ENCODE data around the gene ZSWIM6.

The ZSWIM6 gene

GRCh38 chr5:61354199-61354598, 22.1 kb downstream of the ZSWIM6 start:
- DNase-seq = no peak
- Histone ChIP-seq H3K9me3 (ENCODE audit: control insufficient read depth, low read length) (no peaks in the 10 kb centered on the region), H3K27me3 (replicated peaks; ENCODE audit: control insufficient read depth, insufficient read depth, low read length, poor library complexity, severe bottlenecking) (no peaks in the 10 kb centered on the region), H3K36me3 (ENCODE audit: control insufficient read depth, insufficient read depth, low read length) (no peaks in the 10 kb centered on the region), H3K27ac (ENCODE audit: insufficient read depth, low read length, poor library complexity, severe bottlenecking) (no peak overlapping the region), H3K4me3 (ENCODE audit: insufficient read depth, low read depth, low read length, poor library complexity, severe bottlenecking) (no peak overlapping the region), H3K4me1 (ENCODE audit: control insufficient read depth, insufficient read depth, low read length, poor library complexity, severe bottlenecking) (no peaks in the 10 kb centered on the region)

GRCh38 chr5:61357745-61358144, 25.7 kb downstream of the ZSWIM6 start:
- no peaks in the 10 kb centered on the region for H3K9me3 ChIP-seq (ENCODE audit: control insufficient read depth, low read length)
- no peaks in the 10 kb centered on the region for H3K27me3 ChIP-seq (replicated peaks; ENCODE audit: control insufficient read depth, insufficient read depth, low read length, poor library complexity, severe bottlenecking)
- no peak for DNase-seq
- no peaks in the 10 kb centered on the region for H3K36me3 ChIP-seq (ENCODE audit: control insufficient read depth, insufficient read depth, low read length)
- H3K27ac ChIP-seq (ENCODE audit: insufficient read depth, low read length, poor library complexity, severe bottlenecking) = no peak overlapping the region
- H3K4me3 ChIP-seq (ENCODE audit: insufficient read depth, low read depth, low read length, poor library complexity, severe bottlenecking) = no peak overlapping the region
- H3K4me1 ChIP-seq (ENCODE audit: control insufficient read depth, insufficient read depth, low read length, poor library complexity, severe bottlenecking) = no peaks in the 10 kb centered on the region

- no peak overlapping the region for H3K27ac ChIP-seq (ENCODE audit: insufficient read depth, low read length, poor library complexity, severe bottlenecking)
- H3K9me3 ChIP-seq (ENCODE audit: control insufficient read depth, low read length) = no peaks in the 10 kb centered on the region
- DNase-seq = no peak
- no peaks in the 10 kb centered on the region for H3K27me3 ChIP-seq (replicated peaks; ENCODE audit: control insufficient read depth, insufficient read depth, low read length, poor library complexity, severe bottlenecking)
- H3K36me3 ChIP-seq (ENCODE audit: control insufficient read depth, insufficient read depth, low read length) = no peaks in the 10 kb centered on the region
- no peak overlapping the region for H3K4me3 ChIP-seq (ENCODE audit: insufficient read depth, low read depth, low read length, poor library complexity, severe bottlenecking)
- H3K4me1 ChIP-seq (ENCODE audit: control insufficient read depth, insufficient read depth, low read length, poor library complexity, severe bottlenecking) = no peaks in the 10 kb centered on the region
Measured at GRCh38 chr5:61362796-61363368, 30.8 kb downstream of the ZSWIM6 start.

GRCh38 chr5:61363401-61364114, 31.5 kb downstream of the ZSWIM6 start:
- no peak overlapping the region for H3K27ac ChIP-seq (ENCODE audit: insufficient read depth, low read length, poor library complexity, severe bottlenecking)
- no peaks in the 10 kb centered on the region for H3K4me1 ChIP-seq (ENCODE audit: control insufficient read depth, insufficient read depth, low read length, poor library complexity, severe bottlenecking)
- no peaks in the 10 kb centered on the region for H3K9me3 ChIP-seq (ENCODE audit: control insufficient read depth, low read length)
- no peaks in the 10 kb centered on the region for H3K36me3 ChIP-seq (ENCODE audit: control insufficient read depth, insufficient read depth, low read length)
- DNase-seq = no peak
- no peak overlapping the region for H3K4me3 ChIP-seq (ENCODE audit: insufficient read depth, low read depth, low read length, poor library complexity, severe bottlenecking)
- H3K27me3 ChIP-seq (replicated peaks; ENCODE audit: control insufficient read depth, insufficient read depth, low read length, poor library complexity, severe bottlenecking) = no peaks in the 10 kb centered on the region

- Histone ChIP-seq H3K4me3 (ENCODE audit: insufficient read depth, low read depth, low read length, poor library complexity, severe bottlenecking) (no peak overlapping the region), H3K9me3 (ENCODE audit: control insufficient read depth, low read length) (no peaks in the 10 kb centered on the region), H3K4me1 (ENCODE audit: control insufficient read depth, insufficient read depth, low read length, poor library complexity, severe bottlenecking) (no peaks in the 10 kb centered on the region), H3K36me3 (ENCODE audit: control insufficient read depth, insufficient read depth, low read length) (no peaks in the 10 kb centered on the region), H3K27me3 (replicated peaks; ENCODE audit: control insufficient read depth, insufficient read depth, low read length, poor library complexity, severe bottlenecking) (no peaks in the 10 kb centered on the region), H3K27ac (ENCODE audit: insufficient read depth, low read length, poor library complexity, severe bottlenecking) (no peak overlapping the region)
- no peak for DNase-seq
Measured at GRCh38 chr5:61366497-61367240, 34.6 kb downstream of the ZSWIM6 start.

GRCh38 chr5:61370506-61370905, 38.4 kb downstream of the ZSWIM6 start:
- Histone ChIP-seq H3K27ac (ENCODE audit: insufficient read depth, low read length, poor library complexity, severe bottlenecking) (no peak overlapping the region), H3K9me3 (ENCODE audit: control insufficient read depth, low read length) (no peaks in the 10 kb centered on the region), H3K27me3 (replicated peaks; ENCODE audit: control insufficient read depth, insufficient read depth, low read length, poor library complexity, severe bottlenecking) (no peaks in the 10 kb centered on the region), H3K4me3 (ENCODE audit: insufficient read depth, low read depth, low read length, poor library complexity, severe bottlenecking) (no peak overlapping the region), H3K4me1 (ENCODE audit: control insufficient read depth, insufficient read depth, low read length, poor library complexity, severe bottlenecking) (no peaks in the 10 kb centered on the region), H3K36me3 (ENCODE audit: control insufficient read depth, insufficient read depth, low read length) (no peaks in the 10 kb centered on the region)
- DNase-seq = no peak

- no peak for DNase-seq
- Histone ChIP-seq H3K27me3 (replicated peaks; ENCODE audit: control insufficient read depth, insufficient read depth, low read length, poor library complexity, severe bottlenecking) (no peaks in the 10 kb centered on the region), H3K9me3 (ENCODE audit: control insufficient read depth, low read length) (no peaks in the 10 kb centered on the region), H3K27ac (ENCODE audit: insufficient read depth, low read length, poor library complexity, severe bottlenecking) (no peak overlapping the region), H3K4me1 (ENCODE audit: control insufficient read depth, insufficient read depth, low read length, poor library complexity, severe bottlenecking) (no peaks in the 10 kb centered on the region), H3K36me3 (ENCODE audit: control insufficient read depth, insufficient read depth, low read length) (no peaks in the 10 kb centered on the region), H3K4me3 (ENCODE audit: insufficient read depth, low read depth, low read length, poor library complexity, severe bottlenecking) (no peak overlapping the region)
Measured at GRCh38 chr5:61371474-61371873, 39.4 kb downstream of the ZSWIM6 start.

- Histone ChIP-seq H3K4me3 (ENCODE audit: insufficient read depth, low read depth, low read length, poor library complexity, severe bottlenecking) (no peak overlapping the region), H3K36me3 (ENCODE audit: control insufficient read depth, insufficient read depth, low read length) (no peaks in the 10 kb centered on the region), H3K9me3 (ENCODE audit: control insufficient read depth, low read length) (no peaks in the 10 kb centered on the region), H3K27ac (ENCODE audit: insufficient read depth, low read length, poor library complexity, severe bottlenecking) (no peak overlapping the region), H3K4me1 (ENCODE audit: control insufficient read depth, insufficient read depth, low read length, poor library complexity, severe bottlenecking) (no peaks in the 10 kb centered on the region), H3K27me3 (replicated peaks; ENCODE audit: control insufficient read depth, insufficient read depth, low read length, poor library complexity, severe bottlenecking) (no peaks in the 10 kb centered on the region)
- DNase-seq = no peak
Measured at GRCh38 chr5:61379677-61380076, 47.6 kb downstream of the ZSWIM6 start.

GRCh38 chr5:61381968-61382367, 49.9 kb downstream of the ZSWIM6 start:
- Histone ChIP-seq H3K36me3 (ENCODE audit: control insufficient read depth, insufficient read depth, low read length) (no peaks in the 10 kb centered on the region), H3K4me3 (ENCODE audit: insufficient read depth, low read depth, low read length, poor library complexity, severe bottlenecking) (no peak overlapping the region), H3K27me3 (replicated peaks; ENCODE audit: control insufficient read depth, insufficient read depth, low read length, poor library complexity, severe bottlenecking) (no peaks in the 10 kb centered on the region), H3K4me1 (ENCODE audit: control insufficient read depth, insufficient read depth, low read length, poor library complexity, severe bottlenecking) (no peaks in the 10 kb centered on the region), H3K9me3 (ENCODE audit: control insufficient read depth, low read length) (no peaks in the 10 kb centered on the region), H3K27ac (ENCODE audit: insufficient read depth, low read length, poor library complexity, severe bottlenecking) (no peak overlapping the region)
- no peak for DNase-seq

GRCh38 chr5:61385627-61386026, 53.6 kb downstream of the ZSWIM6 start:
- H3K9me3 ChIP-seq (ENCODE audit: control insufficient read depth, low read length) = no peaks in the 10 kb centered on the region
- no peaks in the 10 kb centered on the region for H3K4me1 ChIP-seq (ENCODE audit: control insufficient read depth, insufficient read depth, low read length, poor library complexity, severe bottlenecking)
- H3K27me3 ChIP-seq (replicated peaks; ENCODE audit: control insufficient read depth, insufficient read depth, low read length, poor library complexity, severe bottlenecking) = no peaks in the 10 kb centered on the region
- DNase-seq = no peak
- no peak overlapping the region for H3K27ac ChIP-seq (ENCODE audit: insufficient read depth, low read length, poor library complexity, severe bottlenecking)
- H3K4me3 ChIP-seq (ENCODE audit: insufficient read depth, low read depth, low read length, poor library complexity, severe bottlenecking) = no peak overlapping the region
- H3K36me3 ChIP-seq (ENCODE audit: control insufficient read depth, insufficient read depth, low read length) = no peaks in the 10 kb centered on the region
